ENCODE measurements around the gene PALM3. TPM values are rescaled to one million over a fixed set of nuclear protein-coding genes. Genes with fewer than 3 reads are reported as not detected.

Gene PALM3, protein sequence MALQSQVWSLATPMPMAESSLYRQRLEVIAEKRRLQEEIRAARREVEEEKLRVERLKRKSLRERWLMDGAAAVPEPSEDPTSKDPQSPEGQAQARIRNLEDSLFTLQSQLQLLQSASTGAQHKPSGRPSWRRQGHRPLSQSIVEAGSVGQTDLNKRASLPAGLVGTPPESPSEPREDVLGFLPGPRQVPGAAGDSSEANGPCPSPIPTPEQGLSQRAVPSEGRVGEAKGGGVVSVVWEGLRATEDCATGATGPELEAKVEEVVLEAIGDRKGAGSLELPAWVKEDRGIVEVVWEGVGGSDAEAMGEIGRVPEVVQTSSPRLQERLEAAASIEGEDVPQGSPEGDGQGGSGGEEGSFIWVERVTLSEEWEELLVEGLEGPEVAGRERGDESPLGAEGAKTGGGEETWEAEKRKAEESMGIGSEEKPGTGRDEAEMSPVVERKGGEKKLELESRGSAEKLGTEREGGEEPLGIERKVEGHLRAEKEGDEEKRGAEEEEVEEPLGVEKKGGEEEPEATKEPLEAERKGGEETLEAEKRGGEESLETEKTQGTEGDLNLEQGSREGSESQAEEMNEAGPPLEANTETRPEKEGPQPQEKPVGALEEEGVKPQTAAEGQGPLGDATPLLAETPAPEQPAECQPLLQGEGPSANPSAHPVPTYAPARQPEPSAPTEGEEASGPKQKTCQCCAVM
- 0.55 and 0.87 TPM in 2 replicates for total RNA-seq

DNA sequence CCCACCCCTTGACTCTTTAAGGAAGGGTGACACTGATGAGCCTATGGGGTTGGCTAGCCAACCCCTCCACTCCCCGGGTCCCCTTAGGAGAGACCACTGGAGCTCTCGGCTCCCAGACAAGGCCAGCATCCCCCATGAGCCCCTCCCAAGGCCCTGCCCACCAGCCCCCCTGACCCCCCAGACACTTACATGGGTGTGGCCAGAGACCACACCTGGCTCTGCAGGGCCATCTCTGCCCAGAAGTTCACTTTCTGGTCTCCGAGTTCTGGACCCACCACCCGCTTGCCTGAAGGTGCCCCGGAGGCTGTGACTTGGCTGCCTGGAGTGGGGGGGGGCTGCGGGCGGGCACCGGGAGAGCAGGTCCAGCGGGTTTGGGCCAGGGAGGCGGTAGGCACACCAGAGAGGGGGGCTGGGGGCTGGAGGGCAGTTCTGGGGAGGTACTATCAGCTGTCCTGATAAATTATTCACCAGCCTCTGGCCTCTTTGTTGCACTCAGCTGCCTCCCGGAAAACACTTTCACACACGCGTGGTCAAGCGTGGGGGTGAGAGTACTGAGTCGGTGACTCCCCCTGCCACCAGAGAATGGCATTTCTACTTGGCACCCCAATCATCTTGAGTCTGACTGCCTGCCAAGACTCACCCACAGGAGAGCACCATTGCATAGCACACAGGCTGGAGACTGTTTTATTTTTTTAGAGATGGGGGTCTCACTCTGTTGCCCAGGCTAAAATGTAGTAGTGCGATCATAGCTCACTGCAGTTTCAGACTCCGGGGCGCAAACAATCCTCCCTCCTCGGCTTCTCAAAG, at the start of gene PALM3:
Gene PALM3 (minus strand): TSS at position 326 of the 807 bp plus-strand sequence. CDS start 96 bp downstream, at position 230.

DNA sequence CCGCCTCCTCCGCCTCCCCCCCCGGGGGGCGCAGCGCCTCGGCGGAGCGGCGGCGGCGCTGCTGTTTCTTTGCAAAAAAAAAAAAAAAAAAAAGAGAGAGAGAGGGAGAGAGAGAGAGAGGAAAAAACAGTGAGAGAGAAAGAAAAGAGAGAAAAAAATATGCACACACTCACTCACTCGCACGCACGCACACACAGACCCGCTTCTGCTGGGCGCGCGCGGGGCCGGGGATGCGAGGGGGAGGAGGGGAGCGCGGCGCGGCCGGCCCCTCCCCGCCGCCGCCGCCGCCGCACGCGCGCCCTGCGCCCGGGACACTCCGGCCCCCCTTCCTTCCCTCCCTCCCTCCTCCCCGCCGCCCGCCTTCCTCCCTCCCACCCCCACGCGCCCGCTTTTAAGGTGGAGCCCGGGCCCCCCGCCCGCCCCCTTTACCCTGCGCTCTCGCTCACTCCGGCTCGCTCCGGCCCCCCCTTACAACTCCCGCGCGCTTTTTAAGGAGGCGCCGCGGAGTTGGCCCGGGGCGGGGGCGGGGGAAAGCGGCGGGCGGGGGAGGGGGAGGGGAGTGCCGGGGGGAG, 28.7 kb upstream of the PALM3 start, which contains the start of gene SAMD1:
Gene SAMD1 (minus strand): TSS at position 243 of the 572 bp plus-strand sequence.

DNA sequence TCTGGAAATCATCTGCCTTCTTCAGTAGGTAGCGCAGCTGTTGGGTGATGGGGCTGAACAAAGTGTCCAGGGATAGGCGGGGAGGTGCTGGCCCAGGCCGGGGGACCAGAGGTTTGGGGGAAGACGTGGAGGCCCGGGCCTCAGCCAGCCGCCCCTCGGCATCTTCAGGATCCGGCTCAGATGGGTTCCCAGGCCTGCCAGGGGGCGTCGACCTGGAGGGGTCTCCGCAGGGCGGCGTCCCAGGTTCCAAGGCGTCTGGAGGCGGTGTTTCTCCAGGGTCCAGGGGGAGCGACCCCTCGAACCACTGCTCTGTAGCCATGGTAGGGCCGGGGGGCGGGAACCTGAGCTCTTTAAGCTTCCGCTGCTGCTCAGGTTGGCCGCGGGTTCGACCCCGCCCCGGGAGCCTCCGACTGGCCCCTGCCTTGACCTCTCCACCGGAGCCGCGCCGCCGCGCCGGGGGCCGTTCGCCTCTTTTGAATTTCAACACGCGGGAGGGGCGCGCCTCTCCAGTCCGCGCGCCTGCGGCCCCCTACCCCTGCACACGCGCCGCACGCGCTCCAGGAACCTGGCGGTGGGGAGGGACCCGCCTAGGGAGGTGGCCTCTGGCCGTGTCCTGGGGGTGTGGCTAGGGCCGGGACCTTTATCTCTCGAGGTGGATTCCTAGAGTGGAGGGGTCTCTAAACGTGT, 23.6 kb upstream of the PALM3 start, which contains the start of gene C19orf67:
Gene C19orf67 (minus strand): TSS at position 475 of the 687 bp plus-strand sequence. CDS start 156 bp downstream, at position 319.

DNA sequence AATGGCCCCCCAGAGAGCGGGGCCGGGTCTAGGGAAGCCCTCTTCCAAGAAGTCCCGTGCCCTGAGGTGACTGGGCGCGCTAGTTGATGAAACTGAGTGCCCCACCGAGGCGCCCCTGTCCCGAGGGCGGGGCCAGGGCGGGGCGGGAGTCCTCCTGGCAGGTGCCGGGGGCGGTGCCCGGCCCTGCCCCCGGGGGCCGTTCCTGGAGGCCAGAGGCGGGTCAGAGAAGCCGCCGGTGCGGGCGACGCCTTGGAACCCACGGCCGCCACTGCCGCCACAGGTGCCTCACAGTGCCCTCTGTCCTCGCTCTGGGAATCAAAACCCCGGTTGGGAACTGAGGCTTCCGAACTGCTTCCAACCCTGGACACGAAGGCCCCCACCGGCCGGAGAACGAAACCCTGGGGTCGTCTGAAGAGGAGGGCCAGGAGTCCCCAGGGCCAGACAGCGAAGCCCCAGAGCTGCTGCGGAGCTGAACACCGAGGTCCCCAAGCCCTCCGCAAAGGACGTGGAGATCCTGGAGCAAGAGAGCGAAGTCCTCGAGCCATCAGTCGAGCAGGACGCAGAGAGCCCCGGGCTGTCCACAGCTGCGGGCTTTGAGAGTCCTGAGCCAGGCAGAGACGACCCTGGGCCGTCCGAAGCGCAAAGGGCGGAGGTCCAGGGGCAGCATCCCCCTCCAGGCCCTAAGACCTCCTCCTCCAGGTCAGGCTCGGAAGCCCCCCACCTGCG, 10.8 kb upstream of the PALM3 start, which contains the start of gene MISP3:
Gene MISP3 (plus strand): TSS at position 252 of the 726 bp plus-strand sequence. CDS start 524 bp downstream, outside the sequence.

DNA sequence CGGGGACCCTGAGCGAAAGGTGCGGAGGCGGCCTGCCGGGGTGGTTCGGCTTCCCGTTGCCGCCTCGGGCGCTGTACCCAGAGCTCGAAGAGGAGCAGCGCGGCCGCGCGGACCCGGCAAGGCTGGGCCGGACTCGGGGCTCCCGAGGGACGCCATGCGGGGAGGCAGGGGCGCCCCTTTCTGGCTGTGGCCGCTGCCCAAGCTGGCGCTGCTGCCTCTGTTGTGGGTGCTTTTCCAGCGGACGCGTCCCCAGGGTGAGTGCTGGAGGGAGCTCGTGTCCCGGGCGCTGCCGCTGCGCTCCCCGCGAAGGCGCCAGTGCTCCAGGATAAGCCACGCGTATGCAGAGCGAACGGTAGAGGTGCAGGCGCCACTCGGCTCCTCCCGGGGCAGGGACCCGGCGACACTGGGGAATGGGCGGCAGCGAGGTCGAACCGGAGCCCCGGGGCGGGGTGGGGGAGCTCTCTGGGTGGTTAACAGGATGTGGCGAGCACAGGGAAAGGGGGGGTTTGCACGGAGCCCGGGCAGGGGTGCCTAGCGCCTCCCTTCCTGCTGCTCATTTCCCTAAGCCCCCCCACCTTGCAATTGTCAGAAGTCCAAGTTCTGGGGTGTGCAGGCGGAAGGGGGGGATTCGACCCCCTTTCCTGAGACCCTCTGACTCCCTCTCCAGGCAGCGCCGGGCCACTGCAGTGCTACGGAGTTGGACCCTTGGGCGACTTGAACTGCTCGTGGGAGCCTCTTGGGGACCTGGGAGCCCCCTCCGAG, 30.0 kb downstream of the PALM3 start, which contains the start of gene IL27RA:
Gene IL27RA (plus strand): TSS at position 44 of the 762 bp plus-strand sequence. CDS start 111 bp downstream, at position 155.

DNA sequence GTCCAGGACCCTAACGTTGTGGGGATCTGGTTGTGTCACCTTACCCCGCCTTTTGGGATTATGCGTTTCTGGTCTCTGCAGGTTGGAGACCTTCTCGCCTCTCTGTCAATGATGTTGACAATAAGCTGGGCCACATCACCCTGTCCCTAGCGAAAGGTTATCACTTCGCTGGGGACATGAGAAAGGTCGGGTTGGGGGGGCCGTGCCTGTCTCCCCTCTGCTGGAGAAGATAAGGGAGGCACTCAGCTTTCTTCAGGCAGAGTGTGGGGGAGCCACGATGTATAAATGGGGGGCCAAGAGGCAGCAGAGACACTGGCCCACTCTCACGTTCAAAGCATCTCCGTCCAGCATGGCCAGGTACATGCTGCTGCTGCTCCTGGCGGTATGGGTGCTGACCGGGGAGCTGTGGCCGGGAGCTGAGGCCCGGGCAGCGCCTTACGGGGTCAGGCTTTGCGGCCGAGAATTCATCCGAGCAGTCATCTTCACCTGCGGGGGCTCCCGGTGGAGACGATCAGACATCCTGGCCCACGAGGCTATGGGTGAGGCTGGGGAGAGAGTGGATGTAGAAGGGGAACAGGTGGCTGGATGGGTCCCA, 33.9 kb downstream of the PALM3 start, which contains the start of gene RLN3:
Gene RLN3 (plus strand): TSS at position 293 of the 595 bp plus-strand sequence. CDS start 57 bp downstream, at position 350.

DNA sequence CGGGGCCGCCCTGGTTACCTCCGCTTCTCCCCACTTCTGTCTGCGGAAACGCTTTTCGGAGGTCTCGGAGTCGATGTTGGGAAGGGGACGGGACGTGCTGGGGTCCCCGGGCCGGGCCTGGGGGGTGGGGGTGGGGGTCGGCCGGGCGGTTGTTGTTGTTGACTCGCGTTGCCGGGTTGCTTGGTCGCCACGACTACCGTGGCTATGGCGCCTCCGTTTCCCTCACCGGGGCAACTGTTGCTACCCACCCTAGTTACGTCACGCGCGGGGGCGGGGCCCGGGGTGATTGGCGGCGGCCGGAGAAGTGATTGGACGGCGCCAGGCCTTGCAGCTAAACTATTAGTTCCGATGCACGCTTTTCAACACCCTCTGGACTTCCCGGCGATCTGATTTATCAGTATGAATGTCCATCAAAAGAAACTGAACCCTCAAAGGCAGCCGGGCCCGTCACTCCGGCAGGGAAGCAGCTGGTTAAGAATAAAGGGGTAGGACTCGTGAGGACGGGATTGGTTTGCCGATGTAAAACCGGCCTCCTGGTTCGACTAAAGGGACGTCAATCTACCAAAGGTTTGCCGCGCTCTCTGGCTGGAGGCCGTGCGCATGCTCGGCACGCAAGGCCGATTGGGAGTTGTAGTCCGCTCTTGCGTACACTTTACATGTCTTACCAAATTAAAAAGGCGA, 55.7 kb downstream of the PALM3 start, which contains the start of gene RFX1:
Gene RFX1 (minus strand): TSS at position 236 of the 681 bp plus-strand sequence. CDS start 12,477 bp downstream, outside the sequence.

Other genes with a start within 250 kb of the PALM3 start
- gene NANOS3, start 184.9 kb downstream of the PALM3 start, total RNA-seq: not detected in 2 replicates
- 0.55 and 0.87 TPM in 2 replicates for gene BRME1, start 156.0 kb downstream of the PALM3 start, total RNA-seq
- gene CC2D1A, start 155.9 kb downstream of the PALM3 start, total RNA-seq: 6.9 and 8.0 TPM in 2 replicates
- gene PODNL1, start 123.7 kb downstream of the PALM3 start, total RNA-seq: under 0.01 and 1.2 TPM in 2 replicates
- gene DCAF15, start 109.6 kb downstream of the PALM3 start, total RNA-seq: 5.5 and 14.9 TPM in 2 replicates
- 3.7 and 3.9 TPM in 2 replicates for gene RFX1, start 55.8 kb downstream of the PALM3 start, total RNA-seq
- not detected in 2 replicates for gene RLN3, start 33.9 kb downstream of the PALM3 start, total RNA-seq
- gene IL27RA, start 30.3 kb downstream of the PALM3 start, total RNA-seq: 1.00 and 2.4 TPM in 2 replicates
- gene MISP3, start 10.7 kb upstream of the PALM3 start, total RNA-seq: 0.11 and 0.25 TPM in 2 replicates
- not detected in 2 replicates for gene C19orf67, start 23.7 kb upstream of the PALM3 start, total RNA-seq
- 22.1 and 30.0 TPM in 2 replicates for gene SAMD1, start 28.7 kb upstream of the PALM3 start, total RNA-seq
- gene PRKACA, start 55.7 kb upstream of the PALM3 start, total RNA-seq: 47.5 and 56.1 TPM in 2 replicates
- gene ASF1B, start 74.5 kb upstream of the PALM3 start, total RNA-seq: 7.2 and 24.0 TPM in 2 replicates
- 0.77 and 1.4 TPM in 2 replicates for gene ADGRL1, start 144.1 kb upstream of the PALM3 start, total RNA-seq

Measured in uterine smooth muscle cell (primary cell).